ENCODE measurements around the gene SFTPA1.
"Not testable (repeated sequence)": the region's sequence is repeated elsewhere in the genome, so short reads cannot be mapped to it uniquely, and the experiment has no call there.

Gene SFTPA1

GRCh38 chr10:79610601-79611191, at the start of gene SFTPA1:
SFTPA1 (plus strand) TSS chr10:79610939; CDS start chr10:79611826, 887 bp downstream.
- no peak for DNase-seq (ENCODE audit: low spot score)

GRCh38 chr10:79561257-79561656, 49.5 kb upstream of the SFTPA1 start:
- DNase-seq (ENCODE audit: low spot score), result no peak

- DNase-seq (ENCODE audit: low spot score), result peak; percentile 34
These were observed 48.5 kb upstream of the SFTPA1 start for GRCh38 chr10:79562135-79562756.

GRCh38 chr10:79563426-79563825, 47.3 kb upstream of the SFTPA1 start:
- no peak for DNase-seq (ENCODE audit: low spot score)

GRCh38 chr10:79570624-79571023, 40.1 kb upstream of the SFTPA1 start:
- DNase-seq (ENCODE audit: low spot score), result not testable (repeated sequence)

GRCh38 chr10:79579361-79579760, 31.4 kb upstream of the SFTPA1 start:
- DNase-seq (ENCODE audit: low spot score), result no peak

- DNase-seq (ENCODE audit: low spot score), result no peak
These were observed 29.7 kb upstream of the SFTPA1 start for GRCh38 chr10:79581044-79581443.

- DNase-seq (ENCODE audit: low spot score), result no peak
These were observed 28.6 kb upstream of the SFTPA1 start for GRCh38 chr10:79582096-79582495.

- DNase-seq (ENCODE audit: low spot score), result not testable (repeated sequence)
These were observed 27.8 kb upstream of the SFTPA1 start for GRCh38 chr10:79582954-79583353.

GRCh38 chr10:79583488-79584024, 27.2 kb upstream of the SFTPA1 start:
- no peak for DNase-seq (ENCODE audit: low spot score)

GRCh38 chr10:79585870-79586527, 24.7 kb upstream of the SFTPA1 start:
- no peak for DNase-seq (ENCODE audit: low spot score)

GRCh38 chr10:79586933-79587332, 23.8 kb upstream of the SFTPA1 start:
- no peak for DNase-seq (ENCODE audit: low spot score)

GRCh38 chr10:79588800-79589199, 21.9 kb upstream of the SFTPA1 start:
- DNase-seq (ENCODE audit: low spot score), result no peak

GRCh38 chr10:79593377-79593776, 17.4 kb upstream of the SFTPA1 start:
- DNase-seq (ENCODE audit: low spot score), result no peak

GRCh38 chr10:79594565-79594964, 16.2 kb upstream of the SFTPA1 start:
- not testable (repeated sequence) for DNase-seq (ENCODE audit: low spot score)

GRCh38 chr10:79595510-79595909, 15.2 kb upstream of the SFTPA1 start:
- DNase-seq (ENCODE audit: low spot score), result no peak

- not testable (repeated sequence) for DNase-seq (ENCODE audit: low spot score)
These were observed 11.1 kb upstream of the SFTPA1 start for GRCh38 chr10:79599644-79600043.

GRCh38 chr10:79601939-79602338, 8.8 kb upstream of the SFTPA1 start:
- no peak for DNase-seq (ENCODE audit: low spot score)

- no peak for DNase-seq (ENCODE audit: low spot score)
These were observed 7.8 kb upstream of the SFTPA1 start for GRCh38 chr10:79602953-79603352.

- DNase-seq (ENCODE audit: low spot score), result no peak
These were observed 6.4 kb upstream of the SFTPA1 start for GRCh38 chr10:79604294-79604693.

GRCh38 chr10:79605308-79605707, 5.4 kb upstream of the SFTPA1 start:
- DNase-seq (ENCODE audit: low spot score), result no peak

GRCh38 chr10:79608505-79609375, 2.0 kb upstream of the SFTPA1 start:
- no peak for DNase-seq (ENCODE audit: low spot score)
